Stimulated activated CD8-positive, alpha-beta memory T cell treated with anti-CD3 and anti-CD28 coated beads, Interleukin-15, amount 100 ng/mL, for 24 hours (primary cell): ENCODE results near the gene RBM46.

Experiments used
- DNase-seq: peaks from one replicate; pipeline ENCODE4 v3.0.0-alpha.2; 2020; ENCODE audit warnings: low read depth

The RBM46 gene

GRCh38 chr4:154781126-154781982, at the start of gene RBM46:
Gene RBM46 (plus strand): TSS chr4:154781272. CDS start chr4:154796753, 15,481 bp downstream.
- DNase-seq: no peak

GRCh38 chr4:154731756-154732155, 49.3 kb upstream of the RBM46 start:
- DNase-seq: no peak

GRCh38 chr4:154732669-154733068, 48.4 kb upstream of the RBM46 start:
- no peak for DNase-seq

- DNase-seq: no peak
Measured at GRCh38 chr4:154736770-154737169, 44.3 kb upstream of the RBM46 start.

GRCh38 chr4:154738426-154738825, 42.6 kb upstream of the RBM46 start:
- no peak for DNase-seq

GRCh38 chr4:154739111-154739510, 42.0 kb upstream of the RBM46 start:
- DNase-seq: no peak

- no peak for DNase-seq
Measured at GRCh38 chr4:154740462-154740861, 40.6 kb upstream of the RBM46 start.

- no peak for DNase-seq
Measured at GRCh38 chr4:154741131-154741665, 39.9 kb upstream of the RBM46 start.

GRCh38 chr4:154741922-154742850, 38.9 kb upstream of the RBM46 start:
- no peak for DNase-seq

GRCh38 chr4:154743683-154744340, 37.3 kb upstream of the RBM46 start, which contains the start of gene LRAT:
Gene LRAT (plus strand): TSS chr4:154744000. CDS start chr4:154744327, 327 bp downstream.
- no peak for DNase-seq

GRCh38 chr4:154744341-154744926, 36.6 kb upstream of the RBM46 start:
- DNase-seq: no peak

GRCh38 chr4:154757713-154758112, 23.4 kb upstream of the RBM46 start:
- DNase-seq: no peak

GRCh38 chr4:154760895-154761294, 20.2 kb upstream of the RBM46 start:
- no peak for DNase-seq

- DNase-seq: no peak
Measured at GRCh38 chr4:154778264-154778663, 2.8 kb upstream of the RBM46 start.

GRCh38 chr4:154779362-154779947, 1.6 kb upstream of the RBM46 start:
- DNase-seq: no peak

GRCh38 chr4:154781983-154782293, 866 bp downstream of the RBM46 start:
- DNase-seq: no peak

- no peak for DNase-seq
Measured at GRCh38 chr4:154807042-154807630, 26.1 kb downstream of the RBM46 start.

GRCh38 chr4:154818230-154818629, 37.2 kb downstream of the RBM46 start:
- no peak for DNase-seq

- no peak for DNase-seq
Measured at GRCh38 chr4:154822775-154823174, 41.7 kb downstream of the RBM46 start.

- no peak for DNase-seq
Measured at GRCh38 chr4:154836030-154836429, 55.0 kb downstream of the RBM46 start.

- DNase-seq: no peak
Measured at GRCh38 chr4:154836513-154836912, 55.4 kb downstream of the RBM46 start.
